Occipital lobe (tissue), 2 donors: ENCODE data around the gene EPHB1. TPM values are rescaled to one million over a fixed set of nuclear protein-coding genes. Genes with fewer than 3 reads are reported as not detected.

Experiments
- DNase-seq: peaks from one replicate; lab custom pipeline; 2025; lab: John Stamatoyannopoulos, UW
- total RNA-seq: library from RNA; depleted of rRNA; stranded (reverse); fragments of >200 nt; gene quantifications from one replicate; pipeline ENCODE4 v1.2.3, GENCODE V29; 2014

The EPHB1 gene
- total RNA-seq, 1 donor from 2014 or later = 20.1 TPM

DNA sequence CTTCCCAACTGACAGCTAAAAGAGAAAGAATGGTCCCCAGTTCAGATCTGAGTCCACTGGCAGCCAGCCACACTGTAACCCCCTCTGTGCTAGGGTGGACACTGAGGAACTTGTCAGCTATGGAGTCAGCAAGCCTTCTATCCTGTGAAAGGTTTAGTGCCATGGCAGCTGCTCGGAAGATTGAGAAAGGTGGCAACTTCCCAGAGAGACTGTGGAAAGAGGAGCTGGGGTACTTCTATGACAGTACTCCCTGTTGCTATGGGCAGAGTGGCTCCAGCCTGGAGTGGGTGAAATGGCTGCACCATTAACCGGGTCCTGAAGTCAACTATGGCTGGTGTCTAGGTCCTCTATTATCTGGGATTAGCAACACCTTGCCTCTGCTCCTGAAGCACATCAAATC, 447.2 kb downstream of the EPHB1 start:
- no peak for DNase-seq

DNA sequence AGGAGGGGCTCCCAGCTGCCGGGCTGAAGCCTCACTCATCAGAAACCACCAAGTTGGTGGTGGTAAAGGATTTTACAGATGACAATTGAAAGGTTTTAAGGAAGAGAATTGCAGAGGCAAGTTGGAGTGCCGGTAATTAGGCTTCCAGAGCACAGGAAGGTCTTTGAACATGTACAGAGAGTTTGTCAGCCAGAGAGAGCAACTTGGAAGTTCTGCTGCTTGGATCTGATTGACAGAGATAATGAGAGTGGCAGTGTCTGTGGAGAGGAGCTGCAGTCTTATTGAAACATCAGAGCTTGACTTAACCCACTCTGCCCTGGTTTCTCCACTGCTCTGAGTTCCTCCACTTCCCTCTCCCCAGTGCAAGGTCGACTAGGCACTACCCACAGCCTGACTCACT, 448.6 kb downstream of the EPHB1 start:
- DNase-seq = no peak

DNA sequence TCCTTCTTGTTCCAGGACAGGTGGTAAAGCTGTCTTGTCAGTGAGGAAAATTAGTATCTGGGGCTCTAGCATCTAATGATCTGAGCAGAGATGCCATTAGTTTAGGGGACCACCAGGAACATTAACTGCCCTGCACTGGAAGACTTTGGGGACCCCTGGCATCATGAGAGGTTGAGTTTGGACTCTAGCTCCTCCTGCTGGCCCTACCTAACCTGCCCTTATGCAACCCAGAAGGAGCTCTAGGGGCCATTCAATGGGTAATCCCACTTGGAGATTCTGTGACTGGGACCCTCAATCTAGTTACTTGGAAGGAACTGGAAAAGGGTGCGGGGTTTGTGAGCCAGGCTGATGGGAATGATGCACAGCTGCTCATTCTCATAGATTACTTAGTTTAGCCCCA, 451.0 kb downstream of the EPHB1 start:
- no peak for DNase-seq

DNA sequence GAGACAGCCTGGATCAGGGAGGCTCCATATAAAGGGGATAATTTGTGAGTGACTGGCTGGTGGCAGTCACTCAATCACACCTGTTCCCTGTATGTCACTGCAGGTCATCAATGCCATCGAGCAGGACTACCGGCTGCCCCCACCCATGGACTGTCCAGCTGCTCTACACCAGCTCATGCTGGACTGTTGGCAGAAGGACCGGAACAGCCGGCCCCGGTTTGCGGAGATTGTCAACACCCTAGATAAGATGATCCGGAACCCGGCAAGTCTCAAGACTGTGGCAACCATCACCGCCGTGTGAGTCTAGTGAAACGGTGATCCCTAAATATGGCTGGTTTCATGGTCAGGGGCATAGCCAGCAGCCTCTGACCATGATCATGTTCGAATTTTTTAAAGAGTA, 453.2 kb downstream of the EPHB1 start:
- no peak for DNase-seq

DNA sequence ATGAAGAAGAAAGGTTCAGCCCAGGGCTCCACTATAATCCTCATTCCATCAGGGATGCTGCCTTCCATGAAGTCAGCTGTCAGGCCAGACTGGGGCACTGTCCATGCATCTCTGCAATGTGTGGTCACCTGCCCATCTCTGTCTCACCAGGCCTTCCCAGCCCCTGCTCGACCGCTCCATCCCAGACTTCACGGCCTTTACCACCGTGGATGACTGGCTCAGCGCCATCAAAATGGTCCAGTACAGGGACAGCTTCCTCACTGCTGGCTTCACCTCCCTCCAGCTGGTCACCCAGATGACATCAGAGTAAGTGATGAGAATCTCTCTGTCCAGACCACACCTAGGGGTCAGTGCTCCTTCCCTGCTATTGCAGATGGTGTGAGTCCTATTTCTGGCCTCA, 454.1 kb downstream of the EPHB1 start:
- DNase-seq = no peak

DNA sequence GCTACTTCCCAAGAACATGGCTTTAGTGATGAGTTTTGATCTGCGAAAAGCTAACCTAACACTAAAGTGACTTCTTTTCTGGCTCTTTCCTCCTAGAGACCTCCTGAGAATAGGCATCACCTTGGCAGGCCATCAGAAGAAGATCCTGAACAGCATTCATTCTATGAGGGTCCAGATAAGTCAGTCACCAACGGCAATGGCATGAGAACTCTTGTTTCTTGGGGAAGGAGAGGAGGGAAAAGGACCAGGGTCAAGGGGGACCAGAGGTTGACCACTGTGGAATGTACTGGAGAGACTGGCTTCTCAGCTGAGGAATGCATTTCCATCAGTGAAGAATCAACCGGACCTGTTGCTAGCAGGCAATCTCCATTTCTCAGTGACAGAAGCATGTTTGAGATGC, 463.9 kb downstream of the EPHB1 start:
- no peak for DNase-seq

DNA sequence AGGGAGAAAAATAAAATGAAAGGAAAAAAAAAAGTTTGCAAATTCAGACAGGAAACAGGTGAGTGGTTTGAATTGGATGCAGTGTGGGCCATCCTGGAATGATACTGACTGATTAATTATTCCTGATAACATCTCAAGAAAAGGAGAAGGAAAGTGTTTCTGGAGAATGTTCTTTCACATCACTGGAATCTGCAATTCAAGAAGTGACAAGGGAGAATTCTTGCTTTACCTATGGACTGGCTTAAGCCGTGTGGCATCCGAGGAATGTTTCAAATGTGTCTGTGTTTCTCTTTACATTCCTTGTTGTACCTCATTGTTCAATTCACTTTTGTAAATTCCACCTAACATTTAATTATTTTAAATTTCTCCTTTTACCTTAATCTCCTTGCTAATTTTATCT, 465.0 kb downstream of the EPHB1 start:
- no peak for DNase-seq

DNA sequence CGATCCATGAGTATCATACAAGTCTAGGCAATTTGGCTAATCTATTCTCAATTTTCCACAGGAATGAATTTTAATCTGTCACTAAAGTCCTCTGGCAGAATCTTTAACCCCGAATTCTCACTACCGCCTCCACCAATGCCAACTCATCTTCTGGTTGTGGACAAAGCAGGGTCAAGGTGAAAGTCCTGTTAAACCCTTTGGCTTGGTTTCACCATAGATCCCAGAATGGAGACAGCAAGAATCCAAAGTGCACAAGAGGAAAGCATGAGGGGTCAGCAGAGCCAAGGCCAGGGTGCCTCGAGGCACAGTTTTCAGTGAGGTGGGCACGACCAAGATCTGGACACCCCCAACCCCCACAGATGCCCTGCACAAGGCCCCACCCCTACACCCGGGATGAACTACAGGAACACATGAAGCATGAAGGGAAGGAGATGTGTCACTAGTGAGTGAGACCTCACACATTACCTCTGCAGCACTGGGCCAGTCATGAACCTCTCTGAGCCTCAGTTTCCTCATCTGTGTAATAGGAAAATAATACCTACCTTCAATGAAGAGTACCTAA, 466.2 kb downstream of the EPHB1 start:
- no peak for DNase-seq

DNA sequence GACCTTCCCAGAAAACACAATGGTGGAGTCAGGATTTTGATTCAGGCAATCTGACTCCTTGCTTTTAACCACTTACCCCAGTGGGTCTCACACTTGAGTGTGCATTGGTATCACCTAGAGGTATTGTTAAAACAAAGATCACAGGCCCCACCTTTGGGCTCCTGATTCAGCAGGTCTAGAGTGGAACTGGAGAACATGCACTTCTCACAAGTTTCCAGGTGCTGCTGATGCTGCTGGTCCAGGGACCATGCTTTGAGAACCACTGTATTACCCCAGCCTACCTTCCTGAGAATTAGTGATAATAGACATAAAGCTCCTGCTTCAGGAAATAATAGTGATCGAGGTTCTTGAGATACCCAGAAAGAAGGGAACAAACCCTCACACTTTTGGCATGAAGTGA, 466.9 kb downstream of the EPHB1 start:
- DNase-seq = no peak

DNA sequence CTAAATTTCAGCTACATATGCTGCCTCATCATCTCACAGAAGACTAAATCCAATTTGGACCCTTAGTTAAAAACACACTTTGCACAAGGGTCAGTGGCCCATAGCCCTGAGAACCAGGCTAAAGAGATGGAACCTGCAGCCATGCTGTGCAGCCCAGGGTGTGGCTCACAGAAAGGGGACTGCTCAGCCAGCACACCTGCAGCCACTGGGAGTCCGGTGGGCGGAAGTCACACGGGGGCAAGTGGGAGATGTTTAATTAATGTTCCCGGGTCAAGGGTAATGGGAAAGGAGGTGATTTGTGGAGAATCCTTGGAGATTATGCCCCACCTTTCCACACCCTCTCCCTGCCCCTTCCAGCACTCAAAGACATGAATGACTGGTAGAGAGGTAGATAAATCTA, 467.4 kb downstream of the EPHB1 start:
- DNase-seq = no peak

DNA sequence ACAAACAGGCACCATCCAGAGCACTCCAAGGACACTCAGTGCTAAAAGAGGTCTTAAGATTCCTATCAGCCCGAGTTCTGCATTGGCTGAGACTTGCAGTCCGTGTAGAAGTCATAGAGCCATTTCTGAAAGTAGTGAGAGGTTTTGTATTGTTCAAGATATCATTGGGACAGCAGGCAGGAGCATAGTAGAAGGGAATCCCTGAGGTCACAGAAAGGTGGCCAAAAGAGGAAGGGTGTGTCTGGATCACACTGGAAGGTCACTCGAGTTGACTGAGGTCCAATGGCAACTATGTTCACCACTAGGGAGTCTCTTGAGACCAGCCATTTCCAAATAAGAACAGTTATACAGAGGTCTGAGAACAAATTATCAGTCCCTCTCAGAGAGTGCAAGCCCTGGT, 468.3 kb downstream of the EPHB1 start:
- no peak for DNase-seq

DNA sequence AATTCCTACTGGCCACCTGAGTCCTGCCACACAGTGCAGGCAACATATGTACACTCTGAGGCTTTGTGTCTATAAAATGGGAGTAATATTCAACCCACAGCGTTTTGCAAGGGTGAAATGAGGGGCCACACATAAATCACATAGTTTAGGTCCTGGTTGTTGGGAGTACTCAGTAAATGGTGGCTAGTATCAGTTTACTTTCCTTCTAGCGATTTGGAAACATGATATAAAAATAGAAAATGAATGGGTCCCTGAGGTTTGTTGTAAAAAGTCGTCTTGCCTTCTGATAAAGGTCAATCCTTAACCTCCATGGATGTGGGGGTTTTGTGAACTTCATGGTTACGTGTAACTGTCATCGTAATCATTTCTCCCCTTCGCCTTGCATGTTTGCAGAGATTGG, 472.4 kb downstream of the EPHB1 start:
- no peak for DNase-seq

DNA sequence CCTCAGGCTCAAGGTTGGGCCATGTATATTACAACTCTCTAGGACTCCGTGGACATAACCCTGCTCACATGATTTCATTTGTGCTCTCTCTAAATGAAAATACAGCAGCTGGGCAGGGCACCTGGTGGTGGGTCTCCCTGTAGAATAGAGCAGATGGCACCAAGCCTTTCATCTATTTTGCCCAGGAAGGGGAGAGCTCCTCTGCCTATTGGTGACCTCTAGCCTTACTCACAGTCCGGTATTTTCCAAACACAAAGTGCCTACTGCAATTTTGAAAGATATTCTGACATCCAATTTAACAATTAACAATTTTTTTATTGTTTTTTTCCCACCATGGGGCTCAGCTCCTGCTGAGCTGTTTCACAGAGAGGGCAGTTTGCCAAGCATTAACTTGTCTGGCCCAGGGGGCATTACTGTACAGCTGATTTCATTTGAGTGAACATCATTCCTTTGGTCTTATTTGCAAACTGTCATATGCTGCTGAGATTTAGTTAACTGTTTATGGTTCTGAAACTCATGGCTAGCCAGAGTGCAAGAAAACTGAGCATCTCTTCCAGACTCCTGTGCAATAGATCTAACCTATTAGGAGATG, 474.0 kb downstream of the EPHB1 start:
- DNase-seq = no peak

DNA sequence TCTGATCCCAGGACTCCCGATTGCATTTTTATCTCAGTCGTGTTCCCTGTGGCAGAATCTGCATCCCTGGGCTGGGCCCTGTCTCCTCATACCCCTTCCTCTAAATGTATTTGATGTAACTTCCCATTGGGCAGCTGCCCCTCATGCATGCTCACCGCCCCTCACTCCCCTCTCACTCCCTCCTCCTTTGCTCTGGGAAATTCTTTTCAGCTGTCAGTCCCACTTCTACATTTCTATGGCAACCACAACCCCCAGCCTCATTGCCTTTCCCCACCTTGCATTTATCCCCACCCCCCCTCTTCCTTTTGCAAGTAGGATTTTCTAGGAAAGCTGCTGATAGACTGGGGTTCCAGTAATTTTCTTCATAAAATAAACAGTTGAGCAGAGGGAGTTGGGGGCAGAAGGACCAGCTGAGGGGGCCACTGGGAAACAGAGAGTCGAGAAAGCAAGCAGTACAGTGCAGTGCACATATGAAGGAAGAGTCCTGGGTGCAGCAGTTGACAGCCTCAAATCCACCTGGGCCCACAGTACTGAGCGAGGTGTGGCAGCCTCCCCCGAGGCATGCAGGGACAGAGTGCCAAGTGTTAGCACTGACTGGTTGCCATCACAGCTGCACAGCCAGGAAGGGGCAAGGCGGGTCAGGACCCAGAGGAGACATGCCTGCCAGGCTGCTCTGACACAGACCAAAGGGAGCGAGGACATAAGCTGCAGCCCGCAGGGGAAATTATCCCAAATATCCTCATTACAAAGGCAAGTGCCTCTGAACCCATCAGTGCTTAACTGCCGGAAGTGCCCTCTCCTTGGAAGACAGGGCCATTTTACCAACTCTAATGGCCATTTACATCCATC, 476.3 kb downstream of the EPHB1 start:
- no peak for DNase-seq

DNA sequence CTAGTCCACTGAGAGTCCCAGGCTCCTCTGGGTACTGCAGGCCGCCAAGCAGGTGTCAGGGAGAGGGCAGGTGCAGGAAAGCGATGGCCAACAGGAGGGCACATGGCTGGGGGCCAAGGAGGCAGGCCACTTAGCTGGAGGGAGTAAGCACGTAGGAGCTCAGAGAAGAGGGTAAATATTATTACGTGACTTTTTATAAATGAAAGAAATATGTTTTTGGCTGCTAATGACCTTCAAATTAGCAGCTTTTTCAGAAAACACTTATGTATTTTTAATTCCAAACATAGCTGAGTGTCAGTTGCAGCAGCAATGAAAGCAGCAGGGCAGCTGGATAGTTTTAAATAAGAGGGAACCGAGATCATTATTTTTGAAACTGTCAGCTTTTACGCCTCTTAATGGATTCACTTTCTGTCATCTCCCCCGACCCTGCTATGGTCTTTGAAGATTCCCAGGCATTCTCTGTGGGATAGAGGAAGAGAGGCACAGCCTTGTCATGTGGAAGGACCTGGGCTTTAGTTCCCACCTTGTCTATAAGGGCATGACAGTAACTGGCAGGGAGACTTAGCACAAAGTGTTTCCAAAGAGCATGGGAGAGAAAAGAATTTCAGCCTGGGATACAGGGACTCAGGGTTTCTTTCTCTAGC, 477.1 kb downstream of the EPHB1 start:
- DNase-seq = no peak

DNA sequence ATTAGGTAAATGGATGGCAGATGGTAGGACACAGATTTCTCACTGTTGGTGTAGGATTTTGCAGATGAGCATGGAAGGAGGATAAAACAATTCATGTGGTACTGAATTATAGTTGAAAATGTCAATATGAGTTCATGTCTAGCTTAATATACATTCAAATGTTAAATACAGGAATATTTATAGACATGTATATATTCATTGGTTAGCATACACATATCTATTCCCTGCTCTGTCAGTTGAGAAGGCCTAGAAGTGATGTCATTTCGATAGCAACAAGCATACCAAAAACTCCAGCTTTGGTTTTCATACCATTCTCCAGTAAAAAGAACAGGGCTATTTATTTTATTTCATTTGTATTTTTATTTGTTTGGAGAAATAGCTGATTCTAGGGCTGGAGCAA, 497.1 kb downstream of the EPHB1 start:
- DNase-seq = no peak

DNA sequence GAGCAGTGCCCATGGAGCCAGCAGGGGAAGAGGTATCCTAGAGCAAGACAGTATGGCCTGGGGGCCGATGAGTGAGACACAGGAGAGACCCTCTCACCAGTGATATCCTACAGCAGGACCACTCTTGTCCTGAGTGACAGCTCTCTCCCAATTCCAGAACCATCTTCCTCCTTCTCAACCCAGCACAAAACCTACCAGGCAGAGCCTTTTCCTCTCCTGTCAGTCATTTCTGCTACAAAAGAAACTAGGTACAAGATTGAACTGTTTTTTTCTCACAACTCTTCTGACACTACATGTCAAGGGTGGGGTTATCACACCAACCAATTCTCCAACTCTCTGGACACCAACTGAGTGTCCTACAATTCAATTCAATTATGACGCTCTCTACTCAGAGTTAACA, 506.6 kb downstream of the EPHB1 start:
- no peak for DNase-seq

DNA sequence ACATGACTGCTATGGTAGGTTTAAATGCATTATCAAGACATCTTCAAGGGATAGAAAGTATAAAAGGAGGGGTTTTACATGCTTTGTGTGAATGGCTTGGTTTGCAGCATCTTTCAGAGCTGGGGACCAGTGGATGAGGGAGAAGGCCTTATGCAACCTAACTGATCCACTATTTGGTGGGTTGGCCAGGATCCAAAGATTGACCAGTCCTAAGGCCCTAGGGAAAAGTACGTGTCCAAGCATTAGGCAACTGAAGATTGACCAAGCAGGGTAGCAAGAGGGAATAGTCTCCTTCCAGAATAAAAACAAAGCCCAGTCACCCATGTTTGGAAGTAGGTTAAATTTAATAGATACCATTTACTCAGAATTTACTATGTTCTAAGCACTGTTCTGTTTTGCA, 509.3 kb downstream of the EPHB1 start:
- no peak for DNase-seq
